ENCODE measurements around the gene TMEM170B. TPM values are rescaled to one million over a fixed set of nuclear protein-coding genes. Genes with fewer than 3 reads are reported as not detected.

The TMEM170B gene
- 11.6 TPM for total RNA-seq (ENCODE audit: insufficient read depth, low replicate concordance)

GRCh38 chr6:11537229-11538051 lies at the start of gene TMEM170B:
Gene TMEM170B (plus strand): TSS chr6:11537749. CDS start chr6:11538278, 529 bp downstream.
- peak; percentile 97 for DNase-seq (ENCODE audit: low spot score)

GRCh38 chr6:11490996-11491395 lies 46.6 kb upstream of the TMEM170B start:
- DNase-seq (ENCODE audit: low spot score) = no peak

GRCh38 chr6:11491596-11492463 lies 45.7 kb upstream of the TMEM170B start:
- DNase-seq (ENCODE audit: low spot score) = no peak

- DNase-seq (ENCODE audit: low spot score) = no peak
Measured at GRCh38 chr6:11492464-11493290, 44.9 kb upstream of the TMEM170B start.

- DNase-seq (ENCODE audit: low spot score) = no peak
Measured at GRCh38 chr6:11493974-11494373, 43.6 kb upstream of the TMEM170B start.

GRCh38 chr6:11494786-11495564 lies 42.6 kb upstream of the TMEM170B start:
- no peak for DNase-seq (ENCODE audit: low spot score)

- peak; percentile 20 for DNase-seq (ENCODE audit: low spot score)
Measured at GRCh38 chr6:11495565-11496145, 41.9 kb upstream of the TMEM170B start.

GRCh38 chr6:11496152-11497060 lies 41.1 kb upstream of the TMEM170B start:
- peak; percentile 91 for DNase-seq (ENCODE audit: low spot score)

- DNase-seq (ENCODE audit: low spot score) = no peak
Measured at GRCh38 chr6:11497107-11497506, 40.4 kb upstream of the TMEM170B start.

GRCh38 chr6:11497881-11498280 lies 39.7 kb upstream of the TMEM170B start:
- DNase-seq (ENCODE audit: low spot score) = no peak

- DNase-seq (ENCODE audit: low spot score) = no peak
Measured at GRCh38 chr6:11500008-11500407, 37.5 kb upstream of the TMEM170B start.

- DNase-seq (ENCODE audit: low spot score) = no peak
Measured at GRCh38 chr6:11509471-11509870, 28.1 kb upstream of the TMEM170B start.

- no peak for DNase-seq (ENCODE audit: low spot score)
Measured at GRCh38 chr6:11514672-11515071, 22.9 kb upstream of the TMEM170B start.

GRCh38 chr6:11515763-11516162 lies 21.8 kb upstream of the TMEM170B start:
- DNase-seq (ENCODE audit: low spot score) = no peak

- no peak for DNase-seq (ENCODE audit: low spot score)
Measured at GRCh38 chr6:11522812-11523605, 14.5 kb upstream of the TMEM170B start.

- DNase-seq (ENCODE audit: low spot score) = peak; percentile 54
Measured at GRCh38 chr6:11525468-11526155, 11.9 kb upstream of the TMEM170B start.

- DNase-seq (ENCODE audit: low spot score) = no peak
Measured at GRCh38 chr6:11526156-11526505, 11.4 kb upstream of the TMEM170B start.

GRCh38 chr6:11527274-11527870 lies 10.2 kb upstream of the TMEM170B start:
- no peak for DNase-seq (ENCODE audit: low spot score)

All from umbilical cord (tissue), 2 donors.